Kidney (tissue), 22 donors: ENCODE results near the gene LRRIQ4. TPM values are rescaled to one million over a fixed set of nuclear protein-coding genes. Genes with fewer than 3 reads are reported as not detected.
A peak's percentile ranks its signal among the peaks of the same experiment; 100 is the strongest.

Experiments
- DNase-seq, 5 donors: peaks; one replicate each; pipeline ENCODE4 v3.0.0-alpha.2; 2013 to 2020
- FAIRE-seq: peaks from 2 replicates; lab custom pipeline; 2012; peaks lifted over from hg19 to GRCh38; lab: Jason Lieb, UNC
- H3K27ac ChIP-seq, 2 donors: one replicate each; pipeline ENCODE4 v1.7.0; 2013; ENCODE audit warnings: low read depth in 2 of 2, low read length in 2 of 2, inconsistent platforms in 1 of 2
- H3K27me3 ChIP-seq: one replicate; pipeline ENCODE4 v1.7.1; 2013; ENCODE audit warnings: low read length, inconsistent platforms; ENCODE audit not compliant: control insufficient read depth, insufficient read depth
- H3K36me3 ChIP-seq, 3 donors: one replicate each; pipeline versions ENCODE4 v1.7.0 to v1.7.1; 2013; ENCODE audit warnings: low read length in 3 of 3, control low read depth in 1 of 3, inconsistent platforms in 1 of 3; ENCODE audit not compliant: insufficient read depth in 3 of 3, control insufficient read depth in 2 of 3
- H3K4me1 ChIP-seq, 3 donors: one replicate each; pipeline versions ENCODE4 v1.7.0 to v1.7.1; 2013; ENCODE audit warnings: low read length in 3 of 3, inconsistent platforms in 1 of 3, low read depth in 1 of 3; ENCODE audit not compliant: control insufficient read depth in 2 of 3, insufficient read depth in 2 of 3
- H3K4me3 ChIP-seq, 3 donors: one replicate each; pipeline versions ENCODE4 v1.7.0 to v1.8.1; 2013; ENCODE audit warnings: low read length in 3 of 3, control low read depth in 1 of 3, inconsistent platforms in 1 of 3
- H3K9ac ChIP-seq, 3 donors: one replicate each; pipeline versions ENCODE4 v1.7.0 to v1.7.1; 2013; ENCODE audit warnings: low read length in 3 of 3, control low read depth in 1 of 3, inconsistent platforms in 1 of 3
- H3K9me3 ChIP-seq, 3 donors: one replicate each; pipeline versions ENCODE4 v1.7.0 to v1.7.1; 2013; ENCODE audit warnings: low read length in 3 of 3, control low read depth in 1 of 3, inconsistent platforms in 1 of 3; ENCODE audit not compliant: control insufficient read depth in 2 of 3, insufficient read depth in 1 of 3
- intact Hi-C: fragments of 100-400 bp; cut with DNase I; formaldehyde crosslinking; loops from one replicate; pipeline ENCODE4 v1.11.1; 2022
- long read RNA-seq, 10 donors: library from polyadenylated mRNA in 1 of 10; unstranded in 1 of 10; transcript quantifications; one replicate each; pipeline ENCODE4 v2.0.0 and lab custom pipeline, GENCODE V29; 2021 to 2026
- polyA plus RNA-seq: library from polyadenylated mRNA; stranded (reverse); fragments of 350-450 nt; fragmentation: Illumina TruSeq; extraction: RNeasy Lipid Tissue Mini Kit (QIAGEN cat#74804); gene quantifications from one replicate; pipeline ENCODE4 v1.2.3, GENCODE V29; 2014; ENCODE audit warnings: low read depth, low replicate concordance; ENCODE audit not compliant: insufficient read depth
- total RNA-seq: library from RNA; stranded (reverse); fragmentation: NEBNext Ultra II Directional; extraction: Animal tissue kit (Norgen Biotek cat#: 25700); gene quantifications from one replicate; pipeline ENCODE4 v1.2.1, GENCODE V29; 2021
- TF ChIP-seq, protein P1 (sequence below): IDR thresholded peaks from 3 replicates; pipeline ENCODE4 v1.5.1; 2012; ENCODE audit warnings: mild to moderate bottlenecking, moderate library complexity, borderline replicate concordance; ENCODE audit not compliant: insufficient read depth; ENCODE audit errors: extremely low read depth
- donor health status: control.
- donor health status: control.
- donor health status: control.
- donor health status: control.
- donor health status: control.
- donor health status: DM: yes; HTN: yes; CAD: no.
- donor health status: Normal renal cell carcinoma (clear cell type).

Gene LRRIQ4
- total RNA-seq (not detected), polyA plus RNA-seq (not detected)
- long read RNA-seq, donor 1 = 0 reads
- long read RNA-seq, donor 2 = 0 reads
- long read RNA-seq, donor 3 = 0 reads
- long read RNA-seq, donor 4 = 0 reads
- long read RNA-seq, donor 5 = 0 reads
- long read RNA-seq, donor 6 = 0 reads
- long read RNA-seq, donor 7 = 0 reads
- long read RNA-seq, donor 8 = 0 reads
- long read RNA-seq, donor 9 = 0 reads
- long read RNA-seq, donor 10 = 0 reads

DNA sequence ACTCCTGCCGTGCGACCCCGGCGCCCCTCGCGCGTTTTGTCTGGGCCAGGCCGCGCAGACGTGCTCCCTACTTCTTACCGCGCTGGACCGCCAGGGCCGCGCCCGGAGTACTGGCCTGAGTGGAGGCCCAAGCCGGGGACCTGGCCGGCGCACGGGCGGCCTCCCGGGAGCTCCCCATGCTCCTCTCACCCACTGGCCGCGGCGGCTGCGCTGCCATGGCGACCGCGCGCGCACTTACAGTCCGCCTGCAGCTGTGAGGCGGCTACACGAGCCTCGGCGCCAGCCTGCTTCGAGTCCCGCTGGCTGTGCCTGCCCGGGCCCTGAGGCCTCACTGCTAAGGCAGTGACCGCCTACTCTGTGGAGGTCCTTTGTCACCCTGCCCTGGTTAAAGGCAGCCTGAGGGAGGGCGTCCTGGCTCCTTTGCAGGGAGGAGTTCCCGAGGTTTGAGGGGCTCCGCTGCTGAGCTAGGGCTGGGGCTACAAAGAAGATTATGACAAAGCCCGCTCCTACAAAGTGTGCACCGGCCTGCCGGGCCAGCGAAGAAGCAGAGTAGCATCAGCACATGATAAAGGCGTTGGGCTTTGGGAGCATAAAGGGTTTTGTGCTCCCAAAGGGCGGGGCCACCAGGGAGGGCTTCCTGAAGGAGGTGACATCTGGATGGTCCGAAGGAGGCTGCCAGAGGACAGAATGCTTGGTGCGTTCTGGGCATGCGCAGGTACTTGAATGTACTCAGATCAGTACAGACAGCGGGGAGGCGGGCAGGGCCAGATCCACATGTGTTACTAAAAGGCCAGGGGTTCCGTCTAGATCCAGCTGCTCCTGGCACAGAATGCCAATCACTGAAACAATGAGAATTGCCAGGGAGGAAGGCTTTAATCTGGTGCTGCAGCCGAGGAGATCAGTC is at the start of gene LRRIQ4, which contains the start of gene LRRC34:
LRRIQ4 (plus strand) TSS at position 539 of the 904 bp plus-strand sequence. CDS start 9,052 bp downstream, outside the sequence.
LRRC34 (minus strand) TSS at position 573 of the 904 bp plus-strand sequence; CDS start at position 217, 356 bp downstream.
- peaks cover 0 to 7% (median 0%) of the 10 kb centered on the region in 3 donors for H3K9me3 ChIP-seq
- H3K27ac ChIP-seq = peak within 1 kb of the TSS; percentile 27 to 56
- H3K27me3 ChIP-seq = no peaks in the 10 kb centered on the region
- TF ChIP-seq, protein P1, sequence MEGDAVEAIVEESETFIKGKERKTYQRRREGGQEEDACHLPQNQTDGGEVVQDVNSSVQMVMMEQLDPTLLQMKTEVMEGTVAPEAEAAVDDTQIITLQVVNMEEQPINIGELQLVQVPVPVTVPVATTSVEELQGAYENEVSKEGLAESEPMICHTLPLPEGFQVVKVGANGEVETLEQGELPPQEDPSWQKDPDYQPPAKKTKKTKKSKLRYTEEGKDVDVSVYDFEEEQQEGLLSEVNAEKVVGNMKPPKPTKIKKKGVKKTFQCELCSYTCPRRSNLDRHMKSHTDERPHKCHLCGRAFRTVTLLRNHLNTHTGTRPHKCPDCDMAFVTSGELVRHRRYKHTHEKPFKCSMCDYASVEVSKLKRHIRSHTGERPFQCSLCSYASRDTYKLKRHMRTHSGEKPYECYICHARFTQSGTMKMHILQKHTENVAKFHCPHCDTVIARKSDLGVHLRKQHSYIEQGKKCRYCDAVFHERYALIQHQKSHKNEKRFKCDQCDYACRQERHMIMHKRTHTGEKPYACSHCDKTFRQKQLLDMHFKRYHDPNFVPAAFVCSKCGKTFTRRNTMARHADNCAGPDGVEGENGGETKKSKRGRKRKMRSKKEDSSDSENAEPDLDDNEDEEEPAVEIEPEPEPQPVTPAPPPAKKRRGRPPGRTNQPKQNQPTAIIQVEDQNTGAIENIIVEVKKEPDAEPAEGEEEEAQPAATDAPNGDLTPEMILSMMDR = no peak
- peak within 1 kb of the TSS; percentile 53 to 75 (median 72) for H3K9ac ChIP-seq
- intact Hi-C loops = no loop called here
- peaks cover 0 to 12% (median 5%) of the 10 kb centered on the region in 3 donors for H3K4me1 ChIP-seq
- H3K4me3 ChIP-seq = peak within 1 kb of the TSS; percentile 70 to 77 (median 76)
- DNase-seq = peak; percentile 83 to 92 (median 89)
- H3K36me3 ChIP-seq = no peaks in the 10 kb centered on the region
- FAIRE-seq = no peak

DNA sequence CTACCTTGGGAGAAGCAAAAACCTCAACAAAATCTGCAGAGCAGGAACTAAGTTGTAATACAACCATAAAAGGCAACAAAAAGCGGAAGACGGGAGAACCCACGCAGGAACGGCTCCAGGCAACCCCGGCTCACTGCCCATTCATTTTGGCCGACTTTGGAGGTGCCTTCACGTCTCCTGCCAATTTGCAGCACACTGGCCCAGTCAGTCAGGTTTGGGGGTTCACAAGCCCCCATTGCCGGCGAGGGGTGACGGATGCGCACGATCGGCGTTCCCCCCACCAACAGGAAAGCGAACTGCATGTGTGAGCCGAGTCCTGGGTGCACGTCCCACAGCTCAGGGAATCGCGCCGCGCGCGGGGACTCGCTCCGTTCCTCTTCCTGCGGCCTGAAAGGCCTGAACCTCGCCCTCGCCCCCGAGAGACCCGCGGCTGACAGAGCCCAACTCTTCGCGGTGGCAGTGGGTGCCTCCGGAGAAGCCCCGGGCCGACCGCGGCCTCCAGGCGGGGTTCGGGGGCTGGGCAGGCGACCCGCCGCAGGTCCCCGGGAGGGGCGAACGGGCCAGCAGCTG is 48.3 kb upstream of the LRRIQ4 start:
- FAIRE-seq (no peak), DNase-seq (peak; percentile 56 to 90 (median 71))
- intact Hi-C loops = no loop called here
- no peaks in the 10 kb centered on the region for H3K36me3 ChIP-seq
- H3K4me3 ChIP-seq = peak overlapping the region; percentile 86 to 87 (median 87)
- H3K9me3 ChIP-seq = no peaks in the 10 kb centered on the region
- peak overlapping the region; percentile 94 to 97 for H3K27ac ChIP-seq
- no peaks in the 10 kb centered on the region for H3K4me1 ChIP-seq
- TF ChIP-seq, protein P1 = no peak
- peak overlapping the region; percentile 81 to 95 (median 91) for H3K9ac ChIP-seq
- no peaks in the 10 kb centered on the region for H3K27me3 ChIP-seq

DNA sequence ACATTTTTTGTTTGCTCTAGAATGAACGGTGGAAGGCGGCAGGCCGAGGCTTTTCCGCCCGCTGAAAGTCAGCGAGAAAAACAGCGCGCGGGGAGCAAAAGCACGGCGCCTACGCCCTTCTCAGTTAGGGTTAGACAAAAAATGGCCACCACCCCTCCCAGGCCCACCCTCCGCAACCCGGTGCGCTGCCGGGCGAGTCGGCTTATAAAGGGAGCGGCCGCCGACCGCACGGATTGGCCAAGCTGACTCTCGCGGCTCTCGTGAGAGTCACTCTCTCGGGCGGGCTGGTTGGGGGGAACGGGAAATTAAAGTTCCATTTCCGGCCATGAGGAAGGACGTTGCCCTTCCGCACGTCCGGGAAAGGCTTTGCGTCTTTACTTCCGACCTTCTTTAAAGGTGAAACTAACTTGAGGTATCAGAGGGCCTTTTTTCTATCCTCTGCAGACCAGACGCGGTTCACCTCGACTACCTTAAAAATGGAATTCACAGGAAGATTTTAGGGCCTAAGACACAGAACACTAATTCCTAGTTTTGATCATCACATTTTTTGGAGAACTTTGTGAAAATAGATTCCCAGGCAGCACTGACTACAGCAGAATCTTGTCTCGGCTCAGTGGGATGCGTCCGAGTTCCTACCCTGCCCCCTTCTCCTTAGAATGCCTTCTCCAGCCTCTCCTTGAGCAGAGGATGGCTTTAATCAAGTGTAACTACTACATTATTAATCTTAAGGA is 47.6 kb upstream of the LRRIQ4 start, which contains the start of gene TERC:
TERC (minus strand) TSS at position 179 of the 731 bp plus-strand sequence.
- Histone ChIP-seq H3K9me3 (no peaks in the 10 kb centered on the region), H3K27me3 (no peaks in the 10 kb centered on the region), H3K9ac (peak within 1 kb of the TSS; percentile 81 to 95 (median 91)), H3K4me1 (no peaks in the 10 kb centered on the region), H3K27ac (peak within 1 kb of the TSS; percentile 94 to 97), H3K4me3 (peak within 1 kb of the TSS; percentile 86 to 87 (median 87)), H3K36me3 (no peaks in the 10 kb centered on the region)
- DNase-seq (peak; percentile 94 to 98 (median 96)), FAIRE-seq (peak; percentile 38)
- TF ChIP-seq, protein P1 = no peak
- intact Hi-C loops = no loop called here
